ENCODE data around the gene IFIH1. TPM values are rescaled to one million over a fixed set of nuclear protein-coding genes. Genes with fewer than 3 reads are reported as not detected.

The IFIH1 gene
- total RNA-seq, 1 donor from 2014 or later: 10.4 TPM

DNA sequence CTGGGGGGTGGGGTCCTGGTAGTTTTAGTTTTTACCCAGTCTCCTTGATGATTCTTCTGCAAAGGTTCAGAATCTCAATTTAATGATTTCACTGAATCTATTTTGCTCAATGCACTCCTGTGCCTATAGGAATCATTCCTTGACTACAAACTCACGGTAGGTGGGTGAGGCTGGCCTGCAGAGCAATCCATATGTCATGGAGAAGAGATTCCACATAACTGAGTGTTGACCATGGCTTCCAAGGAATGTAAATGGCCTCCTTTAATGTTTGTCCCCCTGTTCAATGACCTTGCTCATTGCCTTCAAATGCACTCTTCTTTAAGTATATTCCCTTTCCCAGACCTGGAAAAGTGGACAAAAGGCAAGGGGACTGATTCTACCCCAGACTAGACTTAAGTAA, 87.7 kb downstream of the IFIH1 start:
- Mint-ChIP-seq H3K9me3 (no peaks in the 10 kb centered on the region), H3K27me3 (no peaks in the 10 kb centered on the region), H3K4me1 (ENCODE audit: unreplicated experiment) (peaks cover 15% of the 10 kb centered on the region), H3K4me3 (no peak overlapping the region), H3K27ac (no peak overlapping the region), H3K36me3 (peaks cover 3% of the 10 kb centered on the region)
- DNase-seq (ENCODE audit: extremely low spot score, unreplicated experiment): no peak
- TF ChIP-seq, protein P1, sequence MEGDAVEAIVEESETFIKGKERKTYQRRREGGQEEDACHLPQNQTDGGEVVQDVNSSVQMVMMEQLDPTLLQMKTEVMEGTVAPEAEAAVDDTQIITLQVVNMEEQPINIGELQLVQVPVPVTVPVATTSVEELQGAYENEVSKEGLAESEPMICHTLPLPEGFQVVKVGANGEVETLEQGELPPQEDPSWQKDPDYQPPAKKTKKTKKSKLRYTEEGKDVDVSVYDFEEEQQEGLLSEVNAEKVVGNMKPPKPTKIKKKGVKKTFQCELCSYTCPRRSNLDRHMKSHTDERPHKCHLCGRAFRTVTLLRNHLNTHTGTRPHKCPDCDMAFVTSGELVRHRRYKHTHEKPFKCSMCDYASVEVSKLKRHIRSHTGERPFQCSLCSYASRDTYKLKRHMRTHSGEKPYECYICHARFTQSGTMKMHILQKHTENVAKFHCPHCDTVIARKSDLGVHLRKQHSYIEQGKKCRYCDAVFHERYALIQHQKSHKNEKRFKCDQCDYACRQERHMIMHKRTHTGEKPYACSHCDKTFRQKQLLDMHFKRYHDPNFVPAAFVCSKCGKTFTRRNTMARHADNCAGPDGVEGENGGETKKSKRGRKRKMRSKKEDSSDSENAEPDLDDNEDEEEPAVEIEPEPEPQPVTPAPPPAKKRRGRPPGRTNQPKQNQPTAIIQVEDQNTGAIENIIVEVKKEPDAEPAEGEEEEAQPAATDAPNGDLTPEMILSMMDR (conservative IDR thresholded peaks at IDR 0.05): no peak

GRCh38 chr2:162226836-162227235, 91.6 kb downstream of the IFIH1 start:
- H3K36me3 Mint-ChIP-seq: peaks cover 2% of the 10 kb centered on the region
- no peak overlapping the region for H3K27ac Mint-ChIP-seq
- no peaks in the 10 kb centered on the region for H3K27me3 Mint-ChIP-seq
- H3K9me3 Mint-ChIP-seq: no peaks in the 10 kb centered on the region
- TF ChIP-seq, protein P1 (conservative IDR thresholded peaks at IDR 0.05): no peak
- H3K4me1 Mint-ChIP-seq (ENCODE audit: unreplicated experiment): peaks cover 7% of the 10 kb centered on the region
- no peak overlapping the region for H3K4me3 Mint-ChIP-seq
- no peak for DNase-seq (ENCODE audit: extremely low spot score, unreplicated experiment)

DNA sequence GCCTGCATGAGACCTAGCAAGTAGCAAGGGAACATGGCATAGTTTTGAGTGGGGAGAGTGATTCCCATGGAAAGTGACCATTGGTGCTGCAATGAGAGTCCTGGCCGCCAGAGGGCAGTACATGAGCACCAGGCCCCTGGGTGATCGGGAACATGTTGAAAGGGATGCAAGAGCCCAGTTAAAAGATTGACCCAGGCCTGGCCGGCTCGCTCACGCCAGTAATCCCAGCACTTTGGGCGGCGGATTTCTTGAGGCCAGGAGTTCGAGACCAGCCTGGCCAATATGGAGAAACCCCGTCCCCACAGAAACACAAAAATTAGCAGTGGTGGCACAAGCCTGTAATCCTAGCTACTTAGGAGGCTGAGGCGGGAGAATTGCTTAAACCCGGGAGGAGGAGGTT, 97.4 kb downstream of the IFIH1 start:
- DNase-seq (ENCODE audit: extremely low spot score, unreplicated experiment): no peak
- Mint-ChIP-seq H3K4me1 (ENCODE audit: unreplicated experiment) (no peaks in the 10 kb centered on the region), H3K27ac (no peak overlapping the region), H3K27me3 (no peaks in the 10 kb centered on the region), H3K4me3 (no peak overlapping the region), H3K36me3 (peaks cover 4% of the 10 kb centered on the region), H3K9me3 (no peaks in the 10 kb centered on the region)
- TF ChIP-seq, protein P1 (conservative IDR thresholded peaks at IDR 0.05): peak; percentile 84

GRCh38 chr2:162220368-162220767, 98.1 kb downstream of the IFIH1 start:
- H3K4me1 Mint-ChIP-seq (ENCODE audit: unreplicated experiment): no peaks in the 10 kb centered on the region
- no peak overlapping the region for H3K4me3 Mint-ChIP-seq
- no peak for DNase-seq (ENCODE audit: extremely low spot score, unreplicated experiment)
- no peak overlapping the region for H3K27ac Mint-ChIP-seq
- H3K9me3 Mint-ChIP-seq: no peaks in the 10 kb centered on the region
- H3K27me3 Mint-ChIP-seq: no peaks in the 10 kb centered on the region
- H3K36me3 Mint-ChIP-seq: peaks cover 4% of the 10 kb centered on the region
- TF ChIP-seq, protein P1 (conservative IDR thresholded peaks at IDR 0.05): no peak

DNA sequence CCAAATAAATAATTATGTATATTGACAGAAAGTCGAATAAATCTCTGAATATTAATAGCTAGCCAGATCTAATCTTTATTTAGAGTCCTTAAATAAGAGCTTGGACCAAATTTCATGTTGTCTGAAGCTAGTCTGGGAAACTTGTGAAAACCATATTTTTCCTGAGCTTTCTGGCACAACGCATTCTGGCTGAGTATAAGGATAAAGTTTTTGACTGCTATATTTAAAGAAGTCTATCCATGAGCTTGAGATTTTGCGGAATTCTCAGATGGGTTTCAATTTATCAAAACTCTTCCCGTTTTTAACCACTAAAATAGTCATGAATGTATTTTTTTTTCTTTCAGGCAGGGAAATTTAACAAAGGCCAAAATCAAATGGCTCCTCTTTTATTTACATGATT, 99.1 kb downstream of the IFIH1 start:
- Mint-ChIP-seq H3K9me3 (no peaks in the 10 kb centered on the region), H3K4me1 (ENCODE audit: unreplicated experiment) (no peaks in the 10 kb centered on the region), H3K36me3 (peaks cover 4% of the 10 kb centered on the region), H3K27me3 (no peaks in the 10 kb centered on the region), H3K27ac (no peak overlapping the region), H3K4me3 (no peak overlapping the region)
- DNase-seq (ENCODE audit: extremely low spot score, unreplicated experiment): no peak
- TF ChIP-seq, protein P1 (conservative IDR thresholded peaks at IDR 0.05): no peak

DNA sequence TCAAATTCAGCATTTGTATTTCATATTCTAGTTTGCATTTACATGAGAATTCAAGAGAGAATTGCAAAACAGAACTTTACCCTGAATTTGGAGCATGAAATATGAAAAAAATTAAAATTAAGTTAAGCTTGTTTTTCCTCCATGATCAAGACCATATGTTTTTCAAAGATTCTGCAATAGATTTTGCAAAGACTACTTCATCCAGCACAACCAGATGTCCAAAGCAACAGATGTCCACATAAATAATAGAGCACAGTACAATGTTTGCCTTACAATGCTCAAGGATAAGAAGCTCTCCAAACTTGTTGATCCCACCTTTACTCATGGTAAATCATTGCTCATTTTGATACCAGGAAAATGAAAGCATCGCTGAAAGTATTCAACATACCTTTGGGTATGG, 100.9 kb downstream of the IFIH1 start:
- Mint-ChIP-seq H3K36me3 (peaks cover 4% of the 10 kb centered on the region), H3K4me3 (no peak overlapping the region), H3K4me1 (ENCODE audit: unreplicated experiment) (no peaks in the 10 kb centered on the region), H3K9me3 (no peaks in the 10 kb centered on the region), H3K27me3 (no peaks in the 10 kb centered on the region), H3K27ac (no peak overlapping the region)
- DNase-seq (ENCODE audit: extremely low spot score, unreplicated experiment): no peak
- TF ChIP-seq, protein P1 (conservative IDR thresholded peaks at IDR 0.05): no peak

All from type B pancreatic cell (in vitro differentiated cells).